ENCODE measurements around the gene RPL10.

DNA sequence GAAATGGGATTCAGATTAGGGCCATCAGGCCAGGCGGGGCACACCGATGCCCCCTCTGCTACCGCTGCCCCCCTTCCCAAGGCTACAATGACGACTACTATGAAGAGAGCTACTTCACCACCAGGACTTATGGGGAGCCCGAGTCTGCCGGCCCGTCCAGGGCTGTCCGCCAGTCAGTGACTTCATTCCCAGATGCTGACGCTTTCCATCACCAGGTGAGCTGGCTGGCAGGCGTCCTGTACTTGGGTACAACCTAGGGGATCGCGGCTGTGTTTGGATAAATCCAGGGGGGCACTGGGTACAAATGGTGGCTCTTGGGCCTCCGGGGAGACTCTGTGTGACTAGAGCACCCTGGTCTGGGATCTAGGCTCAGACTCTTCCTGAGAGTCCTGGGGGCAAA is 18.0 kb upstream of the RPL10 start:
- TF ChIP-seq, protein P1, sequence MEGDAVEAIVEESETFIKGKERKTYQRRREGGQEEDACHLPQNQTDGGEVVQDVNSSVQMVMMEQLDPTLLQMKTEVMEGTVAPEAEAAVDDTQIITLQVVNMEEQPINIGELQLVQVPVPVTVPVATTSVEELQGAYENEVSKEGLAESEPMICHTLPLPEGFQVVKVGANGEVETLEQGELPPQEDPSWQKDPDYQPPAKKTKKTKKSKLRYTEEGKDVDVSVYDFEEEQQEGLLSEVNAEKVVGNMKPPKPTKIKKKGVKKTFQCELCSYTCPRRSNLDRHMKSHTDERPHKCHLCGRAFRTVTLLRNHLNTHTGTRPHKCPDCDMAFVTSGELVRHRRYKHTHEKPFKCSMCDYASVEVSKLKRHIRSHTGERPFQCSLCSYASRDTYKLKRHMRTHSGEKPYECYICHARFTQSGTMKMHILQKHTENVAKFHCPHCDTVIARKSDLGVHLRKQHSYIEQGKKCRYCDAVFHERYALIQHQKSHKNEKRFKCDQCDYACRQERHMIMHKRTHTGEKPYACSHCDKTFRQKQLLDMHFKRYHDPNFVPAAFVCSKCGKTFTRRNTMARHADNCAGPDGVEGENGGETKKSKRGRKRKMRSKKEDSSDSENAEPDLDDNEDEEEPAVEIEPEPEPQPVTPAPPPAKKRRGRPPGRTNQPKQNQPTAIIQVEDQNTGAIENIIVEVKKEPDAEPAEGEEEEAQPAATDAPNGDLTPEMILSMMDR (IDR thresholded peaks at IDR 0.05): no peak
- no peak for TF ChIP-seq POLR2A (IDR thresholded peaks at IDR 0.05)
